ENCODE data around the gene GET3. TPM values are rescaled to one million over a fixed set of nuclear protein-coding genes. Genes with fewer than 3 reads are reported as not detected.

The GET3 gene
- total RNA-seq, 3 donors from 2014 or later = 50.8 to 64.6 (median 62.6) TPM

DNA sequence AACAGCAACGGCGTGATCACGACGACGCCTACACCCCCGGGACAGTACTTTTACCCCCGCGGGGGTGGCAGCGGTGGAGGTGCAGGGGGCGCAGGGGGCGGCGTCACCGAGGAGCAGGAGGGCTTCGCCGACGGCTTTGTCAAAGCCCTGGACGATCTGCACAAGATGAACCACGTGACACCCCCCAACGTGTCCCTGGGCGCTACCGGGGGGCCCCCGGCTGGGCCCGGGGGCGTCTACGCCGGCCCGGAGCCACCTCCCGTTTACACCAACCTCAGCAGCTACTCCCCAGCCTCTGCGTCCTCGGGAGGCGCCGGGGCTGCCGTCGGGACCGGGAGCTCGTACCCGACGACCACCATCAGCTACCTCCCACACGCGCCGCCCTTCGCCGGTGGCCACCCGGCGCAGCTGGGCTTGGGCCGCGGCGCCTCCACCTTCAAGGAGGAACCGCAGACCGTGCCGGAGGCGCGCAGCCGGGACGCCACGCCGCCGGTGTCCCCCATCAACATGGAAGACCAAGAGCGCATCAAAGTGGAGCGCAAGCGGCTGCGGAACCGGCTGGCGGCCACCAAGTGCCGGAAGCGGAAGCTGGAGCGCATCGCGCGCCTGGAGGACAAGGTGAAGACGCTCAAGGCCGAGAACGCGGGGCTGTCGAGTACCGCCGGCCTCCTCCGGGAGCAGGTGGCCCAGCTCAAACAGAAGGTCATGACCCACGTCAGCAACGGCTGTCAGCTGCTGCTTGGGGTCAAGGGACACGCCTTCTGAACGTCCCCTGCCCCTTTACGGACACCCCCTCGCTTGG, 55.0 kb downstream of the GET3 start:
- Histone ChIP-seq H3K4me3 (peak overlapping the region; percentile 92 to 100 (median 95)), H3K4me1 (peaks cover 6 to 28% of the 10 kb centered on the region in 2 donors), H3K27me3 (no peaks in the 10 kb centered on the region), H3K27ac (peak overlapping the region; percentile 98 to 100), H3K9me3 (no peaks in the 10 kb centered on the region), H3K36me3 (no peaks in the 10 kb centered on the region)
- intact Hi-C loops (cut with DNase I; ENCODE audit: low total_unique reads) = no loop called here
- peak; percentile 57 to 95 (median 72) for TF ChIP-seq POLR2AphosphoS5 (IDR thresholded peaks at IDR 0.05)
- TF ChIP-seq, protein P1, sequence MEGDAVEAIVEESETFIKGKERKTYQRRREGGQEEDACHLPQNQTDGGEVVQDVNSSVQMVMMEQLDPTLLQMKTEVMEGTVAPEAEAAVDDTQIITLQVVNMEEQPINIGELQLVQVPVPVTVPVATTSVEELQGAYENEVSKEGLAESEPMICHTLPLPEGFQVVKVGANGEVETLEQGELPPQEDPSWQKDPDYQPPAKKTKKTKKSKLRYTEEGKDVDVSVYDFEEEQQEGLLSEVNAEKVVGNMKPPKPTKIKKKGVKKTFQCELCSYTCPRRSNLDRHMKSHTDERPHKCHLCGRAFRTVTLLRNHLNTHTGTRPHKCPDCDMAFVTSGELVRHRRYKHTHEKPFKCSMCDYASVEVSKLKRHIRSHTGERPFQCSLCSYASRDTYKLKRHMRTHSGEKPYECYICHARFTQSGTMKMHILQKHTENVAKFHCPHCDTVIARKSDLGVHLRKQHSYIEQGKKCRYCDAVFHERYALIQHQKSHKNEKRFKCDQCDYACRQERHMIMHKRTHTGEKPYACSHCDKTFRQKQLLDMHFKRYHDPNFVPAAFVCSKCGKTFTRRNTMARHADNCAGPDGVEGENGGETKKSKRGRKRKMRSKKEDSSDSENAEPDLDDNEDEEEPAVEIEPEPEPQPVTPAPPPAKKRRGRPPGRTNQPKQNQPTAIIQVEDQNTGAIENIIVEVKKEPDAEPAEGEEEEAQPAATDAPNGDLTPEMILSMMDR (IDR thresholded peaks at IDR 0.05) = no peak
- DNase-seq (ENCODE audit: low spot score in 2 of 2) = peak; percentile 63 to 79

DNA sequence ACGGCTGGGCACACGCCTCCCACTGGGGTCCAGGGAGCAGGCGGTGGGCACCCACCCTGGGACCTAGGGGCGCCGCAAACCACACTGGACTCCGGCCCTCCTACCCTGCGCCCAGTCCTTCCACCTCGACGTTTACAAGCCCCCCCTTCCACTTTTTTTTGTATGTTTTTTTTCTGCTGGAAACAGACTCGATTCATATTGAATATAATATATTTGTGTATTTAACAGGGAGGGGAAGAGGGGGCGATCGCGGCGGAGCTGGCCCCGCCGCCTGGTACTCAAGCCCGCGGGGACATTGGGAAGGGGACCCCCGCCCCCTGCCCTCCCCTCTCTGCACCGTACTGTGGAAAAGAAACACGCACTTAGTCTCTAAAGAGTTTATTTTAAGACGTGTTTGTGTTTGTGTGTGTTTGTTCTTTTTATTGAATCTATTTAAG, 55.6 kb downstream of the GET3 start:
- Histone ChIP-seq H3K9me3 (no peaks in the 10 kb centered on the region), H3K4me3 (peak overlapping the region; percentile 92 to 100 (median 95)), H3K27me3 (no peaks in the 10 kb centered on the region), H3K36me3 (no peaks in the 10 kb centered on the region), H3K27ac (peak overlapping the region; percentile 98 to 100), H3K4me1 (peaks cover 6 to 25% of the 10 kb centered on the region in 2 donors)
- intact Hi-C loops (cut with DNase I; ENCODE audit: low total_unique reads) = no loop called here
- no peak for TF ChIP-seq POLR2A (IDR thresholded peaks at IDR 0.05)
- TF ChIP-seq POLR2AphosphoS5 (IDR thresholded peaks at IDR 0.05) = peak in 1 of 3 donors; percentile 90
- TF ChIP-seq, protein P1 (IDR thresholded peaks at IDR 0.05) = peak in 1 of 3 donors; percentile 15
- no peak for DNase-seq (ENCODE audit: low spot score in 2 of 2)

DNA sequence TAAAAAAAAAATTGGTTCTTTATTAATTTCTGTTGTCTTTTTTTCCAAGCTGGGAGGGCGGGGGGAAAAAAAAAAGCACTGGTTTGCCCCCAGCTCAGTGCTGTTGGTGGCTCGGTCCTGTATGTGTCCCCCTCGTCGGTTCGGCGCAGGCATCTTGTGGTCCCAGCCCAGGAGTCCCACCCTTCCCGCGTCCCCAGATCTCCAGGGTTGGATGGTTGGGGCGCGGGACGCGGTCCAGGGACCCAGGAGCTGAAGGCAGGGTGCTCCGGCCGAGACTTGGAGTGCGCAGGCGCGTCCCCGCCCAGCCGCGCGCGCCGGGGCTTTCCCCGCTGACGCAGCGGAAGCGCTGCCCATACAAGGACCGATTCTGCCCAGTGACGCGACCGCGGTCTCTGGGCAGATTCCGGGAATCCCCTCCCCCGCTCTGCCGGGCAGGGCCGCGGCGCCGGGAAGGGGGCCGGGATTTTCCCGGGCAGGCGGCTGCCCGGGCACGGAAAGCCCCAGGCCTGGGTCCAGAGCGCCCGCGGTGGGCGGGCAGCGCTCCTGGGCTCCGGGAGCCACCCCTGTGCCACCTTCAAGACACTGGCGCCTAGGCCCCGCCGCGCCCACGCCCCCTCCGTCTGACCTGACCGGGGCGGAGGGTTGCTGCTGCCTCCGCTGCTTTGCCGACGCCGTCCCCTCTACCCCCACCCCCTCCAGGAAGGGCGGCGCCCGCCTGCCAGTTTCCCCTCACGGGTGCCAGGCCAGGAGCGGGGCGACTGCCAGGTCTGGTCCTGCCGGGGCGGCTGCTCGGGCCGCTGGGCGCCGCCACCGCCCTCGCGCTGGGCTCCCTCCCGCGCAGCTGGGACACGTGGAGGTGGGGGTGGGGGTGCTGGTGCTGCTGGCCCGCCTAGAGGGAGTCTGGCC, 56.2 kb downstream of the GET3 start:
- H3K36me3 ChIP-seq = no peaks in the 10 kb centered on the region
- no peaks in the 10 kb centered on the region for H3K9me3 ChIP-seq
- DNase-seq (ENCODE audit: low spot score in 2 of 2) = peak; percentile 93 to 94
- H3K4me3 ChIP-seq = peak overlapping the region; percentile 92 to 100 (median 95)
- no peaks in the 10 kb centered on the region for H3K27me3 ChIP-seq
- H3K4me1 ChIP-seq = peaks cover 6 to 19% of the 10 kb centered on the region in 2 donors
- intact Hi-C loops (cut with DNase I; ENCODE audit: low total_unique reads) = no loop called here
- peak overlapping the region; percentile 98 to 100 for H3K27ac ChIP-seq
- TF ChIP-seq, protein P1 (IDR thresholded peaks at IDR 0.05) = peak in 1 of 3 donors; percentile 7
- TF ChIP-seq POLR2AphosphoS5 (IDR thresholded peaks at IDR 0.05) = peak; percentile 88 to 99 (median 96)
- peak; percentile 82 for TF ChIP-seq POLR2A (IDR thresholded peaks at IDR 0.05)

DNA sequence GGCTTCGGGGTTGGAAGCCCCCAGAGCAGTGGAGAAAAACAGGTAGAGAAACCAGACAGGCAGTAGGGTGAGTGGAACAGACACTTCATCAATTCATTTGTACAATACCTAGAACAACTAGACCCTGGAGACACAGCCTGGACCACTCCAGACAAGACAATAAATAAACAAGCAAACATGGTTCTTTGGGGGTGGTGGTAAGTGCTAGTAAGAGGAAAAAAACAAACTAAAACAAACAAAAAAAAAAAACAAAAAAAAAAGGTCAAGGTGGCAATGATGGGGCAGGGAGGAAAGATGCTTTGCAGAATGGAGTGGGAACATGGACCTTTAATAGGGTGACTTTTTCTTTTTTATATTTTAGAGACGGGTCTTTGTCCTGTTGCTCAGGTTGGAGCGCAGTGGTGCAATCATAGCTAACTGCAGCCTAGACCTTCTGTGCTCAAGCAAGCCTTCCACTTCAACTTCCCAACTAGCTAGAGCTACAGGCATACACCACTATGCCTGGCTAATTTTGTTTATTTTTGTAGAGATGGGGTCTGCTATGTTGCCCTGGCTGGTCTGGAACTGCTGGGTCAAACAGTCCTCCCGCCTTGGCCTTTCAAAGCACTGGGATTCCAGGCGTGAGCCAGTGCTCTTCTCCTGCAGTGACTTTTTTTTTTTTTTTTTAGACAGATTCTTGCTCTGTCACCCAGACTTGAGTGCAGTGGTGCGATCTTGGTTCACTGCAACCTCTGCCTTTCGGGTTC, 57.1 kb downstream of the GET3 start:
- peaks cover 5 to 10% of the 10 kb centered on the region in 2 donors for H3K4me1 ChIP-seq
- H3K36me3 ChIP-seq = no peaks in the 10 kb centered on the region
- H3K27me3 ChIP-seq = no peaks in the 10 kb centered on the region
- intact Hi-C loops (cut with DNase I; ENCODE audit: low total_unique reads) = no loop called here
- H3K9me3 ChIP-seq = no peaks in the 10 kb centered on the region
- peak overlapping the region; percentile 92 to 100 (median 95) for H3K4me3 ChIP-seq
- DNase-seq (ENCODE audit: low spot score in 2 of 2) = no peak
- peak overlapping the region; percentile 98 to 100 for H3K27ac ChIP-seq
- no peak for TF ChIP-seq POLR2A (IDR thresholded peaks at IDR 0.05)
- TF ChIP-seq POLR2AphosphoS5 (IDR thresholded peaks at IDR 0.05) = peak in 1 of 3 donors; percentile 45

DNA sequence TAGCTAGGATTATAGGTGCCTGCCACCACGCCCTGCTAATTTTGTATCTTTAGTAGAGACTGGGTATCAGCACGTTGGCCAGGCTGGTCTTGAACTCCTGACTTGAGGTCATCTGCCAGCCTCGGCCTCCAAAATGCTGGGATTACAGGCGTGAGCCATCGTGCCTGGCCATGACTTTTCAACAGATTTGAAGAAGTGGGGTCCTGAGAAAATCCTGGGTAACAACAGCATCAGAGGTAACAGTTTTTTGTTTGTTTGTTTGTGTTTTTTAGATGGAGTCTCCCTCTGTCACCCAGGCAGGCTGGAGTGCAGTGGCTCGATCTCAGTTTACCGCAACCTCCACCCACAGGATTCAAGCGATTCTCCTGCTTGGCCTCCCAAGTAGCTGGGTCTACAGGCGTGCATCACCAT, 57.7 kb downstream of the GET3 start:
- no peak for DNase-seq (ENCODE audit: low spot score in 2 of 2)

More for the DNA sequence above, 57.7 kb downstream of the GET3 start:
- Histone ChIP-seq H3K4me3 (no peak overlapping the region), H3K36me3 (no peaks in the 10 kb centered on the region), H3K27ac (peak overlapping the region; percentile 40 to 98), H3K27me3 (no peaks in the 10 kb centered on the region), H3K9me3 (no peaks in the 10 kb centered on the region), H3K4me1 (peaks cover 0 to 10% of the 10 kb centered on the region in 2 donors)
- TF ChIP-seq POLR2AphosphoS5 (IDR thresholded peaks at IDR 0.05) (no peak), POLR2A (IDR thresholded peaks at IDR 0.05) (no peak)
- TF ChIP-seq, protein P1 (IDR thresholded peaks at IDR 0.05) = no peak
- intact Hi-C loops (cut with DNase I; ENCODE audit: low total_unique reads) = no loop called here
